SK-N-SH (cell line): ENCODE data around the gene AGAP1. TPM values are rescaled to one million over a fixed set of nuclear protein-coding genes. Genes with fewer than 3 reads are reported as not detected.

Experiments used
- CTCF ChIA-PET: fragments of 300-600, 350-600 bp; formaldehyde crosslinking; extraction: SDS; loops from one replicate; lab custom pipeline; 2021; lab: Yijun Ruan, JAX
- POLR2A ChIA-PET: fragments of 350-600 bp; sonication (Branson Sonifier 250); formaldehyde crosslinking; extraction: SDS; loops from one replicate; lab custom pipeline; 2020; ENCODE audit warnings: antibody characterized with exemption, inconsistent platforms; lab: Yijun Ruan, JAX
- DNase-seq: peaks from one replicate; pipeline ENCODE4 v3.0.0; 2012
- H2AFZ ChIP-seq: fragments of 200-600 bp; sonication (generic); 2 replicates; pipeline ENCODE4 v1.8.1; 2016; ENCODE audit warnings: antibody characterized with exemption, mild to moderate bottlenecking, low read depth
- H3F3A ChIP-seq: fragments of 200-600 bp; sonication (generic); replicated peaks from 2 replicates; pipeline ENCODE3; 2016; ENCODE audit warnings: antibody characterized with exemption, mild to moderate bottlenecking; ENCODE audit not compliant: insufficient read depth
- H3K27ac ChIP-seq, 2 experiments: fragments of 200-500 bp in 1 of 2; fragments of 200-600 bp in 1 of 2; sonication (Bioruptor generic) in 1 of 2; sonication (generic), shearing (Covaris generic) in 1 of 2; 2 replicates each; pipeline versions ENCODE4 v1.5.1 to v1.6.1; 2014 to 2016; ENCODE audit warnings: low read depth in 2 of 2, inconsistent platforms in 1 of 2, low read length in 1 of 2, mild to moderate bottlenecking in 1 of 2, mixed read lengths in 1 of 2
- H3K27me3 ChIP-seq: fragments of 200-600 bp; sonication (generic), shearing (Covaris generic); 2 replicates; pipeline ENCODE4 v1.6.1; 2016; ENCODE audit warnings: mixed run types; ENCODE audit not compliant: insufficient read depth
- H3K36me3 ChIP-seq, 2 experiments: fragments of 200-500 bp in 1 of 2; fragments of 200-600 bp in 1 of 2; sonication (Bioruptor generic) in 1 of 2; sonication (generic) in 1 of 2; replicated peaks in 1 of 2; 2 replicates each; pipeline versions ENCODE3 to v1.5.1; 2014 to 2016; ENCODE audit warnings: low read length in 1 of 2, mild to moderate bottlenecking in 1 of 2; ENCODE audit not compliant: insufficient read depth in 2 of 2, control insufficient read depth in 1 of 2
- H3K4me1 ChIP-seq, 2 experiments: fragments of 200-500 bp in 1 of 2; fragments of 200-600 bp in 1 of 2; sonication (Bioruptor generic) in 1 of 2; sonication (generic), shearing (Covaris generic) in 1 of 2; 2 replicates each; pipeline versions ENCODE4 v1.5.1 to v1.6.1; 2014 to 2016; ENCODE audit warnings: low read depth in 1 of 2, low read length in 1 of 2, mixed run types in 1 of 2; ENCODE audit not compliant: insufficient read depth in 2 of 2, control insufficient read depth in 1 of 2
- H3K4me2 ChIP-seq: fragments of 200-600 bp; sonication (generic), shearing (Covaris generic); 2 replicates; pipeline ENCODE4 v1.6.1; 2017; ENCODE audit warnings: mixed run types
- H3K4me3 ChIP-seq, 2 experiments: fragments of 200-500 bp in 1 of 2; fragments of 200-600 bp in 1 of 2; sonication (Bioruptor generic) in 1 of 2; sonication (generic), shearing (Covaris generic) in 1 of 2; 2 replicates each; pipeline versions ENCODE4 v1.5.1 to v1.8.1; 2014 to 2016; ENCODE audit warnings: low read depth in 2 of 2, inconsistent platforms in 1 of 2, low read length in 1 of 2, mild to moderate bottlenecking in 1 of 2, mixed read lengths in 1 of 2, moderate library complexity in 1 of 2
- H3K79me2 ChIP-seq: fragments of 200-600 bp; sonication (generic); 2 replicates; pipeline ENCODE4 v1.8.1; 2017; ENCODE audit warnings: mild to moderate bottlenecking; ENCODE audit not compliant: insufficient read depth
- H3K9ac ChIP-seq: fragments of 200-600 bp; sonication (generic); 2 replicates; pipeline ENCODE4 v1.6.1; 2017; ENCODE audit warnings: mixed run types
- H3K9me2 ChIP-seq: fragments of 200-600 bp; sonication (generic); 2 replicates; pipeline ENCODE4 v1.6.1; 2017; ENCODE audit warnings: mixed run types
- H3K9me3 ChIP-seq: fragments of 200-600 bp; sonication (generic); 2 replicates; pipeline ENCODE4 v1.6.1; 2017; ENCODE audit warnings: mixed run types, mild to moderate bottlenecking, moderate library complexity
- H4K20me1 ChIP-seq: fragments of 200-600 bp; sonication (generic); 2 replicates; pipeline ENCODE4 v1.6.1; 2017; ENCODE audit warnings: mild to moderate bottlenecking, mixed run types; ENCODE audit not compliant: insufficient read depth
- CTCF ChIP-seq: fragments of 200-600 bp; sonication (generic); IDR thresholded peaks from 2 replicates; pipeline ENCODE4 v1.6.1; 2017; ENCODE audit warnings: antibody characterized with exemption, mild to moderate bottlenecking, moderate library complexity
- EP300 ChIP-seq, 2 experiments: IDR thresholded peaks; 2 replicates each; pipeline versions ENCODE4 v1.4.0 to v1.6.1; 2012; ENCODE audit warnings: borderline replicate concordance in 1 of 2, low read depth in 1 of 2, low read length in 1 of 2
- EZH2phosphoT487 ChIP-seq: fragments of 200-600 bp; sonication (generic); IDR thresholded peaks from 2 replicates; pipeline ENCODE4 v1.6.1; 2017; ENCODE audit warnings: low read depth, mixed run types, mild to moderate bottlenecking, antibody characterized with exemption, moderate library complexity, borderline replicate concordance
- FOSL2 ChIP-seq: IDR thresholded peaks from 2 replicates; pipeline ENCODE4 v1.4.0; 2012; ENCODE audit warnings: low read depth, mild to moderate bottlenecking, moderate library complexity, borderline replicate concordance
- FOXJ3 ChIP-seq: sonication (generic); formaldehyde crosslinking; IDR thresholded peaks from 2 replicates; pipeline ENCODE4 v1.5.1; 2020; ENCODE audit warnings: mild to moderate bottlenecking, missing genetic modification reagents
- FOXM1 ChIP-seq: IDR thresholded peaks from 2 replicates; pipeline ENCODE4 v1.4.0; 2012; ENCODE audit warnings: low read depth, mild to moderate bottlenecking
- GABPA ChIP-seq: IDR thresholded peaks from 2 replicates; pipeline ENCODE4 v1.4.0; 2012; ENCODE audit warnings: low read depth, mild to moderate bottlenecking
- JUND ChIP-seq: IDR thresholded peaks from 2 replicates; pipeline ENCODE4 v1.4.0; 2012
- MEF2A ChIP-seq: IDR thresholded peaks from 2 replicates; pipeline ENCODE4 v1.4.0; 2012; ENCODE audit warnings: low read depth, borderline replicate concordance
- NFIC ChIP-seq: IDR thresholded peaks from 2 replicates; pipeline ENCODE4 v1.4.0; 2012; ENCODE audit warnings: borderline replicate concordance
- NRF1 ChIP-seq: IDR thresholded peaks from 2 replicates; pipeline ENCODE4 v1.6.1; 2012; ENCODE audit warnings: low read depth, mild to moderate bottlenecking, low read length
- RAD21 ChIP-seq: IDR thresholded peaks from 2 replicates; pipeline ENCODE4 v1.6.1; 2012; ENCODE audit warnings: mild to moderate bottlenecking, low read length
- RCOR1 ChIP-seq: fragments of 150-350 bp; IDR thresholded peaks from 2 replicates; pipeline ENCODE4 v1.6.1; 2017; ENCODE audit warnings: antibody characterized with exemption, low read length
- RFX5 ChIP-seq: IDR thresholded peaks from 2 replicates; pipeline ENCODE4 v1.6.1; 2012; ENCODE audit warnings: mild to moderate bottlenecking, improper control_type of control experiment, low read length
- RXRA ChIP-seq: IDR thresholded peaks from 2 replicates; pipeline ENCODE4 v1.4.0; 2012; ENCODE audit warnings: low read depth, mild to moderate bottlenecking, borderline replicate concordance
- SIN3A ChIP-seq: IDR thresholded peaks from 2 replicates; pipeline ENCODE4 v1.6.1; 2012; ENCODE audit warnings: low read depth, mild to moderate bottlenecking, low read length, moderate library complexity, borderline replicate concordance
- SMC3 ChIP-seq: IDR thresholded peaks from 2 replicates; pipeline ENCODE4 v1.6.1; 2012; ENCODE audit warnings: low read depth, low read length, improper control_type of control experiment
- TCF12 ChIP-seq: IDR thresholded peaks from 2 replicates; pipeline ENCODE4 v1.4.0; 2012
- TEAD4 ChIP-seq: IDR thresholded peaks from 2 replicates; pipeline ENCODE4 v1.4.0; 2012; ENCODE audit warnings: mild to moderate bottlenecking, borderline replicate concordance; ENCODE audit not compliant: insufficient read depth
- YY1 ChIP-seq: IDR thresholded peaks from 2 replicates; pipeline ENCODE4 v1.4.0; 2012; ENCODE audit warnings: low read depth, mild to moderate bottlenecking
- ZBTB33 ChIP-seq: IDR thresholded peaks from 2 replicates; pipeline ENCODE4 v1.4.0; 2012; ENCODE audit warnings: low read depth, borderline replicate concordance
- WGBS: methylation state at CpG from one replicate; pipeline ENCODE4 v1.1.6; 2017; ENCODE audit warnings: low lambda C conversion rate; 5-methylcytosine and 5-hydroxymethylcytosine counted together
- polyA plus RNA-seq, 3 experiments: library from polyadenylated mRNA; depleted of rRNA; stranded (reverse); fragments of >200 nt; gene quantifications; 2 replicates each; pipeline ENCODE4 v1.2.3, GENCODE V29; 2012
- TF ChIP-seq, protein P1 (sequence below): fragments of 150-350 bp; IDR thresholded peaks from 2 replicates; pipeline ENCODE4 v1.6.1; 2017; ENCODE audit warnings: antibody characterized with exemption, low read length, low read depth, borderline replicate concordance
- TF ChIP-seq, protein P2 (sequence below): IDR thresholded peaks from 2 replicates; pipeline ENCODE4; 2012

Gene AGAP1
- polyA plus RNA-seq, 1 of the 3 experiments (the other 2 are of a cell fraction) = 8.8 TPM

GRCh38 chr2:235866373-235866772 is 372.5 kb downstream of the AGAP1 start (continued):
- TF ChIP-seq CTCF (no peak), MEF2A (no peak), JUND (no peak), FOXJ3 (no peak), RAD21 (no peak), FOXM1 (no peak)

GRCh38 chr2:235868224-235868623 is 374.4 kb downstream of the AGAP1 start:
- no peaks in the 10 kb centered on the region for H3K9me3 ChIP-seq
- H2AFZ ChIP-seq = no peak overlapping the region
- CTCF ChIA-PET = interaction anchor here (0.6 to 1.1 kb wide), 3 partner anchors 167 to 505 kb away, joined by 3 to 4 read pairs (median 3); no protein-coding TSS in a partner anchor
- no peak overlapping the region for H3K9ac ChIP-seq
- TF ChIP-seq, protein P1, sequence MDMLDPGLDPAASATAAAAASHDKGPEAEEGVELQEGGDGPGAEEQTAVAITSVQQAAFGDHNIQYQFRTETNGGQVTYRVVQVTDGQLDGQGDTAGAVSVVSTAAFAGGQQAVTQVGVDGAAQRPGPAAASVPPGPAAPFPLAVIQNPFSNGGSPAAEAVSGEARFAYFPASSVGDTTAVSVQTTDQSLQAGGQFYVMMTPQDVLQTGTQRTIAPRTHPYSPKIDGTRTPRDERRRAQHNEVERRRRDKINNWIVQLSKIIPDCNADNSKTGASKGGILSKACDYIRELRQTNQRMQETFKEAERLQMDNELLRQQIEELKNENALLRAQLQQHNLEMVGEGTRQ = no peak
- TF ChIP-seq TCF12 (no peak), GABPA (no peak), EZH2phosphoT487 (no peak), CTCF (no peak), NRF1 (no peak), RCOR1 (no peak), ZBTB33 (no peak), YY1 (no peak), NFIC (no peak), EP300 (IDR thresholded peaks at IDR 0.05; ENCODE audit: borderline replicate concordance in 1 of 2, low read depth in 1 of 2, low read length in 1 of 2) (no peak), FOSL2 (no peak), RXRA (no peak), TEAD4 (no peak), RFX5 (no peak), SIN3A (no peak), SMC3 (no peak)
- TF ChIP-seq, protein P2, sequence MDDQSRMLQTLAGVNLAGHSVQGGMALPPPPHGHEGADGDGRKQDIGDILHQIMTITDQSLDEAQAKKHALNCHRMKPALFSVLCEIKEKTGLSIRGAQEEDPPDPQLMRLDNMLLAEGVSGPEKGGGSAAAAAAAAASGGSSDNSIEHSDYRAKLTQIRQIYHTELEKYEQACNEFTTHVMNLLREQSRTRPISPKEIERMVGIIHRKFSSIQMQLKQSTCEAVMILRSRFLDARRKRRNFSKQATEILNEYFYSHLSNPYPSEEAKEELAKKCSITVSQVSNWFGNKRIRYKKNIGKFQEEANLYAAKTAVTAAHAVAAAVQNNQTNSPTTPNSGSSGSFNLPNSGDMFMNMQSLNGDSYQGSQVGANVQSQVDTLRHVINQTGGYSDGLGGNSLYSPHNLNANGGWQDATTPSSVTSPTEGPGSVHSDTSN = no peak
- TF ChIP-seq, all 33 proteins: peak for 0
- Histone ChIP-seq H4K20me1 (no peaks in the 10 kb centered on the region), H3K36me3 (no peaks in the 10 kb centered on the region), H3K4me3 (no peak overlapping the region), H3F3A (no peaks in the 10 kb centered on the region), H3K9me2 (no peaks in the 10 kb centered on the region), H3K79me2 (no peaks in the 10 kb centered on the region), H3K27ac (no peak overlapping the region), H3K4me2 (no peak overlapping the region), H3K4me1 (no peaks in the 10 kb centered on the region), H3K27me3 (no peaks in the 10 kb centered on the region)
- DNase-seq = no peak
- WGBS = 95% methylated on average over 15 of the region's 16 CpGs
- POLR2A ChIA-PET = no interaction called here
